SK-N-SH treated with all-trans-retinoic acid at 6 μM for 48 hours (cell line): ENCODE measurements around the gene PARVB.

Experiments used
- ARNTL ChIP-seq: fragments of 450-650 bp; formaldehyde crosslinking; IDR thresholded peaks from 2 replicates; pipeline ENCODE4 v1.5.0; 2020; ENCODE audit warnings: low read depth, mild to moderate bottlenecking, moderate library complexity, borderline replicate concordance
- ZFP30 ChIP-seq: fragments of 450-650 bp; formaldehyde crosslinking; IDR thresholded peaks from 2 replicates; pipeline ENCODE4 v1.5.0; 2022; ENCODE audit warnings: mild to moderate bottlenecking, moderate library complexity

DNA sequence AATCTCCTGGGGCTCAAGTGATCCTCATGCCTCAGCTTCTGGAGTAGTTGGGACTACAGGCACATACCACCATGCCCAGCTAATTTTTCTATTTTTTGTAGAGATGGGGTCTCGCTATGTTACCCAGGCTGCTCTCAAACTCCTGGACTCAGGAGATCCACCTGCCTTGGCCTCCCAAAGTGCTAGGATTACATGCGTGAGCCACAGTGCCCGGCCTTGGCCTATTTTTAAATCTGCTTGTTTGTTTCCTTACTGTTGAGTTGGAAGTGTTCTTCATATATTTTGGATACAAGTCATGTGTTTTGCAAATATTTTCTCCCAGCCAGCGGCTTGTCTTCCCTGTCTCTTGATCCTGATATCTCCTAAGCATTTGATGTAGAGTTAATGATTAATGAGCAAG, 5.0 kb downstream of the PARVB start:
- TF ChIP-seq ZFP30 (no peak), ARNTL (no peak)
